AG09309 (cell line): ENCODE measurements around the gene WDR37.
"Not testable (repeated sequence)": the region's sequence is repeated elsewhere in the genome, so short reads cannot be mapped to it uniquely, and the experiment has no call there.

Experiments
- DNase-seq: peaks from one replicate; pipeline ENCODE4 v3.0.0-alpha.2; 2010; ENCODE audit warnings: low read depth
- H3K4me3 ChIP-seq: 2 replicates; pipeline ENCODE4 v1.5.1; 2011; ENCODE audit warnings: mild to moderate bottlenecking, low read depth, low read length, moderate library complexity; ENCODE audit not compliant: control insufficient read depth
- TF ChIP-seq, protein P1 (sequence below): IDR thresholded peaks from 2 replicates; pipeline ENCODE4 v1.5.1; 2011; ENCODE audit warnings: mild to moderate bottlenecking, low read depth, low read length, inconsistent platforms; ENCODE audit not compliant: insufficient read depth, control insufficient read depth; ENCODE audit errors: missing control alignments

Gene WDR37

DNA sequence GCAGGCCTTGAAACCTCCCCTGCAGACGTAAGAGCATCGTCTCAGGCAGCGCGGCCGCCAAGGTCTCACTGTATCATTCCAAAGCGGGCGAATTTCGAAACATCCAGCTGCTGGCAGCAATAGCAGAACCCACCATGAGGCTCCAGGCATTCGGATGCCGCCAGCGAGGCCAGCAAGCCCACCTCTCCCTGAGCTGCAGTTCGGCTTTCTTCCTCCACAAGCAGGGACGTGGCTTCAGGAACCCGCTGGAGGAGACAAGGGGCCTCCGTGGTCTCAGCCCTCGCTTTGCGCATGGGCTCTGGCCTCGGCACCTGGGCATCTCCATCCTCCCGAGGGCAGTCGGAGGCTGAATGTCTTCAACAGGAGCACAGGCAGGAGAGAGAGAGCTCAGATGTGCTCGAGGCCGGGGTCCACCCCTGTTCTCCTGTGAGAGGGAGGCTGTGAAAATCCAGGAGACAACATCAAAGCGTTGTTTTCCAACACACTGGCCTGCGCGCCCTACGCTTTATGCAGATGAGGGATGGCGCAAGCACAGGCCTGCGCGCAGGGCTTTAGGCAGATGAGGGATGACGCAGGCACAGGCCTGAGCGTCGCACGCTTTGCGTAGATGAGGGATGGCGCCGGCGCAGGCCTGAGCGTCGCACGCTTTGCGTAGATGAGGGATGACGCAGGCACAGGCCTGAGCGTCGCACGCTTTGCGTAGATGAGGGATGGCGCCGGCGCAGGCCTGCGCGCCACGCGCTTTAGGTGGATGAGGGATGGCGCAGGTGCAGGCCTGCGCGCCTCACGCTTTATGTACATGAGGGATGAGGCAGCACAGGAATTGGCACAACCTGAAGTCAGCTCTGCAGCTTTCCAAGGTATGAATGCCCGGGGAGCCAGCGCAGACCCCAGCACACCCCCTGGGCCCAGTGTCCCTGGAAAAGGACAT is 103.2 kb downstream of the WDR37 start:
- DNase-seq: no peak
- H3K4me3 ChIP-seq: no peak overlapping the region
- TF ChIP-seq, protein P1, sequence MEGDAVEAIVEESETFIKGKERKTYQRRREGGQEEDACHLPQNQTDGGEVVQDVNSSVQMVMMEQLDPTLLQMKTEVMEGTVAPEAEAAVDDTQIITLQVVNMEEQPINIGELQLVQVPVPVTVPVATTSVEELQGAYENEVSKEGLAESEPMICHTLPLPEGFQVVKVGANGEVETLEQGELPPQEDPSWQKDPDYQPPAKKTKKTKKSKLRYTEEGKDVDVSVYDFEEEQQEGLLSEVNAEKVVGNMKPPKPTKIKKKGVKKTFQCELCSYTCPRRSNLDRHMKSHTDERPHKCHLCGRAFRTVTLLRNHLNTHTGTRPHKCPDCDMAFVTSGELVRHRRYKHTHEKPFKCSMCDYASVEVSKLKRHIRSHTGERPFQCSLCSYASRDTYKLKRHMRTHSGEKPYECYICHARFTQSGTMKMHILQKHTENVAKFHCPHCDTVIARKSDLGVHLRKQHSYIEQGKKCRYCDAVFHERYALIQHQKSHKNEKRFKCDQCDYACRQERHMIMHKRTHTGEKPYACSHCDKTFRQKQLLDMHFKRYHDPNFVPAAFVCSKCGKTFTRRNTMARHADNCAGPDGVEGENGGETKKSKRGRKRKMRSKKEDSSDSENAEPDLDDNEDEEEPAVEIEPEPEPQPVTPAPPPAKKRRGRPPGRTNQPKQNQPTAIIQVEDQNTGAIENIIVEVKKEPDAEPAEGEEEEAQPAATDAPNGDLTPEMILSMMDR: no peak

DNA sequence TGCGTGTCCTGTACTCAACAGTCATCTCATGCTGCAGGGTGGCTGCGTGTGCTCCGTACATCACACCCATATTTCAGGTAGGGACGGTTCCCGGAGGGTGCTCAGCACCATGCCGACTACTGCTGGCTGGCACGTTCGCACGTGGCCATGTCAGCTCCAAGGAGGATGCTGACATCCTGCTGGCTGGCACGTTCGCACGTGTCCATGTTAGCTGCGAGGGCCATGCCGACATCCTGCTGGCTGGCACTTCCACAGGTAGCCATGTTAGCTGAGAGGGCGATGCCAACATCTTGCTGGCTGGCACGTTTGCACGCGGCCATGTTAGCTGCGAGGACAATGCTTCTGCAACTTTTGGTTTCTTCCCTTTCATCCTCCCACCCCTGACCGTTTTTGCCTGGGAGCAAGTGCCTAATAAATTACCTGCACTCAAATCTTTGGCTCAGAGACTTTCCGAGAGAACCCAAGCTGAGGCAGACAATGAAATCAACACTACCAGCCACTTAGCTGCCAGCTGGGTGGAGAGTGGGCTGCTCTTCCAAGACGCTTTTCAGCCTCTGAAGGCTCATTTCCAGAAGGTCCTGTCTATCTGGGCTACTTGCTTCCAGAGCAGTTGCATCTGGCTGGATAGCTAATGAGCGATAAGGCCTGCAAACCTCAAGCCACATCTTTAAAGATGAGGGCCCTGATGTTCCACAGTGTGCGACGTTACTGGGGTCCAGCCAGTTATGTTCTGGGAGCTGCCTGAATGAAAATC is 104.6 kb downstream of the WDR37 start:
- TF ChIP-seq, protein P1: no peak
- DNase-seq: no peak

DNA sequence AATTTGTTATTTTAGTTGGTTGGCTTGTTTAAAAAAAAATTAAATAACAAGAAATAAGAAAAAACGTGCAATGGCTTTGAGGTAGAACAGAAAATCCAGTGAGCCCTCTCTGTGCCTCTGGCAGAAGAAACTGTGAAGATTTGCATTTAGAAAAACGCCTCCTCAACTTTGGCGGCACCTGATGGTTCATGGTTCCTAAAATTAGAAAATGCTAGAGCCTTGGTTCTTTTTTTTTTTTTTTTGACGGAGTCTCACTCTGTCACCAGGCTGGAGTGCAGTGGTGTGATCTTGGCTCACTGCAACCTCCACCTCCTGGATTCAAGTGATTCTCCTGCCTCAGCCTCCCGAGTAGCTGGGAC is 105.1 kb downstream of the WDR37 start:
- H3K4me3 ChIP-seq, DNase-seq: not testable (repeated sequence)

More for the DNA sequence above, 104.6 kb downstream of the WDR37 start:
- H3K4me3 ChIP-seq: no peak overlapping the region

DNA sequence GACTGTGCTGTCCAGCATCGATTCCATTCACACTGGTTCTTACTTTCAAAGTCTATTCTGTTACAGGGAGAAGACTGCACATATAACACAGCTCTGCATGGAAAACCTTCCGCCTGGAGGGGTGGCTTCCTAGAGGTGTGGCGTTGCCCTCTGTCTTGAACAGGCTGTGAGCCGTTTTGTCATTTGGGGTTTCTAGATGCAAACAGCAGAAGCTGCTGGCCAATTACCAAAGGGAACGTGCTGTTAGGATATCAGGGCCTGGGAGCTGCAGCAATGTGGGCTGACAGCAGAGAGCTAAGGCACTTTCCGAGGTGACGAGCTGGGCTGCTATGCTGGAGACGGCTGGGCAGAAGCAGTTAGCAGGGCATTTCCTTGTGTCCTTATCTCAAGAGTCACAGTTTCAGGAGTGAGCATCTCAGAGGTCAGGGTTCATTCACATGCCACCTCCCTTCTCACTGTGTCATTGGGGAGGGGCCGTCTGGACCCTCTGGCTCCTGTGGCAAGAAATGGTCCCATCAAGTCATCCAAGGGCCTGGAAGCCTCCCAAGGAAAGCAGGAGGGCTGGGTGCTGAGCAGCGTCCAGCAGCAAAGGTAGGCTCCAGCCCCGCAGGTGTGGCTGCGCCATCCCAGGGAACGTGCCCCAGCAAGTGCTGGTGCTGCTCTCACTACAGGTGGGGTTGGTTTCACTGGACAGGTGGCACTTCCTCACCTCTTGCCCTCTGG is 106.5 kb downstream of the WDR37 start:
- TF ChIP-seq, protein P1: no peak
- no peak for DNase-seq
- no peak overlapping the region for H3K4me3 ChIP-seq

DNA sequence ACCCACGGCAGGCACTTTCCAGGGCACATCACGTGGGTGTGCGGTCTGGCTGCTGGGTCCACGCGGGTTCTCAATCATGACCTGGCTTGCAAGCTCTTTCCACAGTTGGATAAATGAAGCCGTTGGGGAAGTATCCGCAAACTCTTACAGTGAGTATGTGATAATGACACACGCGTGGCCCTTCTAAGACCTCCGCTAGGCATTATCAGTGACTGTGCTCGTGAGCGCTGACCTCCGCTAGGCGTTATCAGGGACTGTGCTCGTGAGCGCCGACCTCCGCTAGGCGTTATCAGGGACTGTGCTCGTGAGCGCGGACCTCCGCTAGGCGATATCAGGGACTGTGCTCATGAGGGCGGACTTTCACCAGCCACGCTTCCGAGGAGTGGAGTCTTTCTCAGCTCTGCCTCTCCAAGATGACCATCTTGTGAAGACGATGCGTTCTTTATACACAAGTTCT is 107.0 kb downstream of the WDR37 start:
- no peak overlapping the region for H3K4me3 ChIP-seq
- no peak for DNase-seq

DNA sequence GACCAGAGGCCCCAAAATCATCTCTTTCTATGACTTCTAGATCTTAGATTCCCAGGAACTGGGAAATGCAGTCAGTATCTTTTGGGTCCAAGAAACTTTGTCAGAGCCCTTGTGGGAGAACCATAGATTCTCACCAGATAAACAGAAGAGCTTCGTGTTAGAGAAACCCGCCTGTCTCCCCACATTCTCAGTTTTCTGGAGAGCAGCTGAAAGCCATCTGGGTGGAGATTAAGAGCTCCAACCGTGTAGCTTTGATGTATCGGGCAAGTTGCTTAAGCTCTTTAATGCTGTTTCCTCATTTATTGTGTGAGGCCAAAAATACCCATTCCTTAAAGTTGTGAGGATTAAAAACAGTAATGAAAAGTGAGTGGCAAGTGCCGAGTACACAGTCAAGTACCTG is 107.6 kb downstream of the WDR37 start:
- H3K4me3 ChIP-seq: no peak overlapping the region
- no peak for DNase-seq
- TF ChIP-seq, protein P1: no peak

More for the DNA sequence above, 107.0 kb downstream of the WDR37 start:
- TF ChIP-seq, protein P1: no peak
